ENCODE data around the gene CCDC34. TPM values are rescaled to one million over a fixed set of nuclear protein-coding genes. Genes with fewer than 3 reads are reported as not detected.

CCDC34 gene
- polyA plus RNA-seq, 1 experiment = 1.8 TPM

- TF ChIP-seq CTCF (IDR thresholded peaks at IDR 0.05; ENCODE audit: insufficient read depth, low read depth, low read length) = no peak
- H3K4me3 ChIP-seq (ENCODE audit: low read depth, low read length) = no peak overlapping the region
- no peaks in the 10 kb centered on the region for H3K36me3 ChIP-seq (ENCODE audit: control insufficient read depth, insufficient read depth, low read length)
- no peak for DNase-seq (ENCODE audit: low read depth)
- H3K27me3 ChIP-seq (ENCODE audit: control insufficient read depth, insufficient read depth, low read length) = no peaks in the 10 kb centered on the region
- ChIA-PET CTCF (interaction anchor here (1.1 to 8.6 kb wide), 3 partner anchors 9 to 195 kb away, joined by 3 to 78 read pairs (median 7); no protein-coding TSS in a partner anchor), POLR2A (no interaction called here)
Observed at GRCh38 chr11:27291302-27291889, 71.6 kb downstream of the CCDC34 start.

GRCh38 chr11:27290261-27291050, 72.6 kb downstream of the CCDC34 start:
- DNase-seq (ENCODE audit: low read depth) = no peak
- Histone ChIP-seq H3K27me3 (ENCODE audit: control insufficient read depth, insufficient read depth, low read length) (no peaks in the 10 kb centered on the region), H3K4me3 (ENCODE audit: low read depth, low read length) (no peak overlapping the region), H3K36me3 (ENCODE audit: control insufficient read depth, insufficient read depth, low read length) (no peaks in the 10 kb centered on the region)
- ChIA-PET POLR2A (no interaction called here), CTCF (interaction anchor here (1.1 to 8.6 kb wide), 3 partner anchors 8 to 195 kb away, joined by 3 to 78 read pairs (median 7); no protein-coding TSS in a partner anchor)
- no peak for TF ChIP-seq CTCF (IDR thresholded peaks at IDR 0.05; ENCODE audit: insufficient read depth, low read depth, low read length)

Other genes starting within 250 kb of the CCDC34 start
- gene LGR4, start 109.6 kb upstream of the CCDC34 start, polyA plus RNA-seq (2011; rRNA removed) = 7.6 and 12.5 TPM in 2 replicates
- 5.8 and 13.2 TPM in 2 replicates for gene LIN7C, start 143.6 kb upstream of the CCDC34 start, polyA plus RNA-seq (2011; rRNA removed)